HuH-7 (cell line): ENCODE data around the gene SMAD5.

Source experiments
- DNase-seq: peaks from one replicate; pipeline ENCODE4 v3.0.0; 2011; ENCODE audit warnings: low spot score

Gene SMAD5

GRCh38 chr5:136115183-136115865 lies 17.3 kb upstream of the SMAD5 start:
- DNase-seq: no peak

GRCh38 chr5:136120529-136120928 lies 12.1 kb upstream of the SMAD5 start:
- DNase-seq: no peak

DNA sequence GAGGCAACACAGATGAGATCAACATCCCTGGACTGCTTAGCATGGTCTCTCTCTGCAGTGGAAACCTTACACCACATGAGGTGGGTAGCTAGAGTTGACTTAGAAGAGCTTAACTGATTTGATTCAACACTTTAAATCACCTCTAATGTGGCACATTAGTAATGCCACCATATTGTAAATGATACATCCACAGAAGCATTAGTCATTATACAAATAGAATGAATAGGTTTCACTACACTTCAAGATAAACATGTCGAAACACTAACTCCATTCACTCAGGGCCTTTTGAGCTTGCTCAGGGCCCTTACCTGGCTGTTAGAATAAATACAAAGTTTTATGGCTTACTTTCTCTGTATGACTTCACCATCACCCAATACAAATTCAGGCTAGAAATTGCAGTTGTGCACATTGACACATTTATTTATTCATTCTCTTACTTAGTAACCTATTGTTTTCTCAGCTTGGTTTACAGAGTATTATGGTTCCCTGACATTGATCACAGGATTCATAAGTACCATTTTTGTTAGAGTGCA lies 9.3 kb upstream of the SMAD5 start:
- peak; percentile 39 for DNase-seq

DNA sequence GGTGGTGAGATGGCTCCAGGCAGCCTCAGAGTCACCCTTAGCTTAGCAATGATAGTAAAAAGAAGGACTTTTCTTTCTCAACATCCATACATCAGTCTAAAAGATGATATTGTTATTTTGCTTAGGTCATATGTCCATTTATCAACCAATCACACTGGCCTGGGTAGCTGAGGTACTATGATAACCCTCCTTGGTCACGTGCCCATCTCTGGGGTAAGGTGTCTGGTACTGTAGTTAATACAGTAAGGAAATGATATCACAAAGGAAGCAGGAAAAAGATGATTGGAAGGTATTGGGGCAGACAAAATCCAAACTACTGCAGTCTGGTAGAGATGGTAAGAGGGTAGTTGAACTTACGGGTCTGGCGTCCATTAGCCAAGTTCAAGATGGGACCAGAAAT lies 5.1 kb upstream of the SMAD5 start:
- DNase-seq: no peak

- DNase-seq: no peak
Measured at GRCh38 chr5:136128481-136128880, 4.2 kb upstream of the SMAD5 start.

DNA sequence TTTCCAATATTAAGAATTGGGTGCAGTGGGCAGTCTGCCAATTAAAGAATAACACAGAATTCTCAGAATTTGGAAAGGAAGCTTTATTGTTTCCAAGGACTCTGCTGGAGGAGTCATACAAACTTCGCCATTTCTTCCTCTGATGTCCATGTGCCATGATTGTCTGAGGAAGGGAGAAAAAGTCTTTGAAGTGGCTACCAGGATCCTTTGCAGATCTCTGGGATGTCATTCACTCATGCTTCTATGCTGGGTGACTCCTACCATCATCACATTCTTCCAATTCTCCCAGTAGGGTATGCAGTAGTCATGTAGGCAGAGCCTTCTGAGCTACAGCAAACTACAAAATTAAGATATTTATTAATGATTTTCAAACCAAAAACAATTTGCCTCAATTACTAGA lies 3.2 kb upstream of the SMAD5 start:
- DNase-seq: no peak

GRCh38 chr5:136130581-136130980 lies 2.1 kb upstream of the SMAD5 start:
- no peak for DNase-seq

DNA sequence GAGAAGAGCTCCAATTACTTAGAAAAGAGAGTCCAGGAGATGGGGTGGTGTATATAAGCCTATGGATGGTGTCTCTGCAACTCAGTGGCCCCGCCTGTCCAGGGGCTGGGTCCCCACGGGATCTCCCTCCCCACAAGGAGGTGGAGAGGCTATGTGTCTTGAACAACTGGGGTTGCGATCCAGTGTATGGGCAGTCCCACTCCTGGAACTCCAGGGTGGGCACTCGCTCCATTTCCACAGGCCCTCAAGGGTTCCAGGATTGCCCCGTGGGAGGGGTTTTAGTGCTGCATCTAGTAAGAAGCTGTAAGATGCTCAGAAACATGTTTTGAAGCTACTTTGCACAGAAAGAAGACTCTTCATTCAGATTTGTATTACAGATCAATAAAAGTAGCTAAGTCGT lies 558 bp upstream of the SMAD5 start:
- DNase-seq: no peak

GRCh38 chr5:136133222-136133921 lies 727 bp downstream of the SMAD5 start:
- peak; percentile 31 for DNase-seq

DNA sequence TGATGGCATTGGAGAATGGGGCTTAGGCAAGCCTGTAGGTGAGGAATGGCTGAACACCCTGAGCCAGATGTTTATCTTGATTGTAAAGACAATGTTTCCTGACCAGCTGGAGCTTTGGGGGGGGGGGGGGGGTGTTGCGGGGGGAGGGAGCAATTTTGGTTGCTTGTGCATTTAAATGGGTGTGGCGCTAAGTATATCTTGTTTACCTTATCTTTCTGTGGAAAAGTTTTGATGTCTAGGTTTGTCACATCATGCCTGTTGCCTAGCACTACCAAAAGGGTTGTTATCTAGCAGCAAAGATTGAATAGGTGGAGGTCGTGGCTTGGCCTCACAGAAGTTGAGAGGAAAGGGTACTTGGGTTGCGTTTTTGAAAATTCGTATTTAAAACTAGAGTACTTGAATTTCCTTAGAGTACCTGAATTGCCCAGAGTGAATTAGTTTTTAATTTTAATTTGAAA lies 1.3 kb downstream of the SMAD5 start:
- no peak for DNase-seq

GRCh38 chr5:136134653-136135052 lies 2.0 kb downstream of the SMAD5 start:
- no peak for DNase-seq

DNA sequence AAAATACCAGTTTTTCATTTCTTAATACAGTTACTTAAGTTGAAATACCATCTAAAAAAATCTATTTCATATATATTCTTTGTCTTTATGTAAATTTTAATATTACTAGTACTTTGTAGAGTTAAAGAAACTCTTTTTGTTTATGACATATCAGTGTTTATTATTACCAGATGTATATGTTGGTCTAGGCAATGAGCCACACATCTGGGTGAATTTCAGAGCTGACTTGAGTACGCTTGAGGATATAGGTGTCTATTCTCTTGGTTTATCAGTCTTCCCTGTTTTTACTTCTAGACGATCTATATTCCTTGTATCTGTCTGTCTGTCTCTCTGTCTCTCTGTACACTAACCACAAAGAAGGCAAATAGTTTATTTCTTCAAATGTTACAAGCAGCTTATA lies 2.9 kb downstream of the SMAD5 start:
- no peak for DNase-seq

DNA sequence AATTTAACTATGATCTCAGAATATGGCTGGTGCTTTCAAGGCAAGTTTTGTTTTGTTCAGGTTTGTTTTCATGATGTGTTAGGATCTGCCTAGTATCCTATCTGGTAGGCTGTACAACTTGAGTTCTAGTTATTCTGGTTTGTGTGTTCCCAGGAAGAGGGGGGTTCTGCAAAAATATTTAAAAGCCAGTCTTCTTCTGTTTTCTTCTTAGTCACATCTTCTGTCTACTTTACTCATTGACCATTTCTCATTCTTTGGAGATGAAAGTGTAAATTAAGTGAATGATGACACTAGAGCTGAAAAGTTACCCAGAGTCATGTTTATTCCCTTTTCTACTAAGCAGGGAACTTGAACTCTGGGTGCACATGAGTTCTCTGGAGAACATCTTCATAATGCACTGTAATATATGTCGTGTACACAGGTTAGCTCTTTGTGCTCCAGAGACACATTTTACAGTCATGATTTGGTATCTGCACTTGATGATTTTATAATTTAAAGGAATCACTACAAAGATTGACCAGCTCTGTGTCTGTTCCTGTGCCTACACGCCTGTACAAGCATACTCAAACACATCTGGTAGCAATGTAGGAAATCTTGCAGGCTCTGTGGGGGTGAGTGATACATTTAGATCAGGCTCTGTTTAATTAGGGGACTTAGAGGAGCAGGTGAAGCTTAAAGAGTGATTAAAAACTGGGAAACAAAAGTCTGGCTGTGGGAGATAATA lies 5.0 kb downstream of the SMAD5 start:
- DNase-seq: no peak

GRCh38 chr5:136141561-136141960 lies 8.9 kb downstream of the SMAD5 start:
- DNase-seq: no peak

DNA sequence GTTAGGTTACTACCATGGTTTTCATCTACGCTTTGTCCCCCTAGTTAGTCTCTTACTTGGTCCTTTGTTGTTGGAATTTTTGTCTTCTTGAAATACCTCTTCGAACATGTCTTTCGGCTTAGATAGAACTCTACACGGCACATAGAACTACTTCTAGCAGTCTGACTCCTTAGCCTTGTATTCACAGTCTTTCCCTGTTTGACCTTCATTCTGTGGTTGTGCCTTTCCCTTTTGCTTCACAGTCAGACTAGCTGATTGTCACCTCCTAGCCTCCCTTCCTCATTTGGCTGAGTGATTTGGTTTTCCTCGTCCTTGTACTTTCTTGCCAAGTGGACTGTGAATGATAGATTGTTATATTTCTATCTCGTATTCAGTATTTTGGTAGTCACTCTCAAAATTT lies 10.7 kb downstream of the SMAD5 start:
- DNase-seq: no peak

DNA sequence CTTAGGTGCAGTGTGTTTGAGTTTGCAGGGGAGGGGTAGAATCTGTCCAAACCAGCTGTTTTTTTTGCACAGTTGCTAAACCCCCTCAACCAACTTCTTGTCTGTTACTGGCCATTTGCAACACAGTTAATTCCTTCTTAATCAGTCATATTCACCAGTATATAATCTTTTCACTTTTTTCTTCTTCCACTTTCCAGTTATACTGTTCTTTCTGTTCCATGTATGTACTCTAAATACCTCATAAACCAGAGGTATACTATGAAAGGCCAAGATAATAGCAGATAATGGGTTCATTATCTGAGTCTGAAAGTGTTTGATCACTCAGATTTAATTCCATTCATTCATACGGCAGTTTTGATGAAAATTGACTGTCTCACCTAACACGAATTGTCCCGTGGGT lies 11.1 kb downstream of the SMAD5 start:
- no peak for DNase-seq

GRCh38 chr5:136145030-136145429 lies 12.4 kb downstream of the SMAD5 start:
- no peak for DNase-seq

- no peak for DNase-seq
Measured at GRCh38 chr5:136146201-136146600, 13.6 kb downstream of the SMAD5 start.

DNA sequence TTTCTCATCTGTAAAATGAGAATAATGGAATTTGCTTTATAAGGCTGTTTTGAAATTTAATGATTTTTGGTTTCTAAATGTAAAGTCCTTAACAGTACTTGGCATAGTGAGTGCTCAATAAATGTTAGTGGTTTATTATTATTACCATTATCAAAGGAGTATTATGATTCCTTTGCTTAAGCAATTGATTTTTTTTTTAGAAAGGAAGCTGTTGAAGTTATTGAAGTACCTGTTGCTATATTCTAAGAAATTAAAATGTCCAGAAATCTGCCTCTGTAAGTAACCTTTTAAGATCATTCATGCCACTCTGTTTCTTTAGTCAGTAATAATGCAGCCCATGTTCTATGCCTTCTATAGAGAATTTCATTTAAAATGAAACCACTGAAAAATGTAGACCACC lies 15.0 kb downstream of the SMAD5 start:
- no peak for DNase-seq

GRCh38 chr5:136149891-136150290 lies 17.2 kb downstream of the SMAD5 start:
- DNase-seq: no peak

GRCh38 chr5:136153581-136154236 lies 21.1 kb downstream of the SMAD5 start:
- DNase-seq: no peak

GRCh38 chr5:136155078-136155477 lies 22.4 kb downstream of the SMAD5 start:
- no peak for DNase-seq
